ENCODE results near the gene KMT2B.

Gene KMT2B

DNA sequence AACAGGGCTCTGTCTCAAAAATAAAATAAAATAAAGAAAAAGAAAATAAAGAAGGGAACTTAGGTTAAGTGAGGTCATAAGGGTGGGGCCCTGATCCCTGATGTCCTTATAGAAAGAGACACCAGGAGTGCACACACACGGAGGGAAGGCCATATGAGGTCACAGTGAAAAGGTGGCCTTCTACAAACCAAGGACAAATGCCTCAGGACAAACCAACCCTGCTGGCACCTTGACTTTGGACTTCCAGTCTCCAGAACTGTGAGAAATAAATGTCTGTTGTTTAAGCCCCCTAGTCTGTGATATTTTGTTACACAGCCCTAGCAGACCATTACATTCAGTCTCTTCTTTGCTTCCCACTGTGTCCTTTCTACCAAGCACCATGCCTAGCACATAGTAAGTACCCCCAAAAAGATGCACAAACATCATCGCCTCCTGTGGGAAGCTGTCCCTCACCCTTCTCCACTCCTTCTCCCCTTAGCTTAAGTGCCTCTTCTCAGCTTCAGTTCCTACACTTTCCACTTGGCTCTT, 21.8 kb upstream of the KMT2B start:
- Histone ChIP-seq H3K9me2 (ENCODE audit: low read depth, low read length) (no peaks in the 10 kb centered on the region), H3F3A (ENCODE audit: insufficient read depth, low read length) (no peaks in the 10 kb centered on the region), H3K4me2 (ENCODE audit: low read length) (no peak overlapping the region), H4K20me1 (ENCODE audit: insufficient read depth, low read length) (no peaks in the 10 kb centered on the region), H3K4me1 (ENCODE audit: insufficient read depth, low read length, severe bottlenecking) (no peaks in the 10 kb centered on the region), H3K27me3 (ENCODE audit: insufficient read depth, low read length) (no peaks in the 10 kb centered on the region), H3K36me3 (ENCODE audit: insufficient read depth, low read length) (no peaks in the 10 kb centered on the region), H3K4me3 (ENCODE audit: low read depth, low read length, poor library complexity, severe bottlenecking) (no peak overlapping the region), H3K9me3 (ENCODE audit: low read length) (no peaks in the 10 kb centered on the region), H3K27ac (ENCODE audit: low read depth, low read length, poor library complexity, severe bottlenecking) (no peak overlapping the region), H2AFZ (ENCODE audit: low read length) (no peak overlapping the region), H3K9ac (ENCODE audit: low read length) (no peak overlapping the region), H3K79me2 (ENCODE audit: insufficient read depth, low read length) (no peaks in the 10 kb centered on the region)
- TF ChIP-seq CTCF (IDR thresholded peaks at IDR 0.05; ENCODE audit: low read length) (no peak), EZH2 (IDR thresholded peaks at IDR 0.05; ENCODE audit: borderline replicate concordance, low read length) (no peak)

DNA sequence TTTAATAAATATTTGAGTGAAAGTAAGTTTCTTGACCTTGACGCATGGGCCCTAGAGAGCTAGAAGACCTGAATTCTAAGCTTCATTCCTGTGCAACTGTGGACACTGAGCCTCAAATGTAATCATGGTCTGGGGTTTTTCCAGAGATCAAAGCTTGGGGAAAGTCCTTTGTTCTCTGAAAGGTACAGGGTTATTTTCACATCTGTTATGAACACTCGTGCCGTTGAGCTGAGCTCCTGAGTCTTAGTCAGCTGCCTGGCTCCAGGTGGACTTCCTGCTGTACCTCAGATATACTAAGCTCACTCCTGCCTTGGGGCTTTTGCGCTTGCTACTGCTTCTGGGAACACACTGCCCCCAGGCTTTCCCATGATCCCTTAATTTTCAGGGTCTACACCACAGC, 21.0 kb upstream of the KMT2B start:
- Histone ChIP-seq H3K9me2 (ENCODE audit: low read depth, low read length) (no peaks in the 10 kb centered on the region), H3K9ac (ENCODE audit: low read length) (no peak overlapping the region), H3F3A (ENCODE audit: insufficient read depth, low read length) (no peaks in the 10 kb centered on the region), H3K27ac (ENCODE audit: low read depth, low read length, poor library complexity, severe bottlenecking) (no peak overlapping the region), H3K27me3 (ENCODE audit: insufficient read depth, low read length) (no peaks in the 10 kb centered on the region), H2AFZ (ENCODE audit: low read length) (no peak overlapping the region), H3K79me2 (ENCODE audit: insufficient read depth, low read length) (no peaks in the 10 kb centered on the region), H3K4me2 (ENCODE audit: low read length) (no peak overlapping the region), H3K4me1 (ENCODE audit: insufficient read depth, low read length, severe bottlenecking) (peaks cover under 1% of the 10 kb centered on the region), H3K4me3 (ENCODE audit: low read depth, low read length, poor library complexity, severe bottlenecking) (no peak overlapping the region), H3K9me3 (ENCODE audit: low read length) (no peaks in the 10 kb centered on the region), H4K20me1 (ENCODE audit: insufficient read depth, low read length) (no peaks in the 10 kb centered on the region), H3K36me3 (ENCODE audit: insufficient read depth, low read length) (no peaks in the 10 kb centered on the region)
- TF ChIP-seq CTCF (IDR thresholded peaks at IDR 0.05; ENCODE audit: low read length) (no peak), EZH2 (IDR thresholded peaks at IDR 0.05; ENCODE audit: borderline replicate concordance, low read length) (no peak)

- peaks cover 8% of the 10 kb centered on the region for H3K4me1 ChIP-seq (ENCODE audit: insufficient read depth, low read length, severe bottlenecking)
- no peaks in the 10 kb centered on the region for H3F3A ChIP-seq (ENCODE audit: insufficient read depth, low read length)
- H3K36me3 ChIP-seq (ENCODE audit: insufficient read depth, low read length), result no peaks in the 10 kb centered on the region
- peak overlapping the region; percentile 68 for H3K4me3 ChIP-seq (ENCODE audit: low read depth, low read length, poor library complexity, severe bottlenecking)
- no peaks in the 10 kb centered on the region for H3K27me3 ChIP-seq (ENCODE audit: insufficient read depth, low read length)
- no peak overlapping the region for H3K27ac ChIP-seq (ENCODE audit: low read depth, low read length, poor library complexity, severe bottlenecking)
- H3K4me2 ChIP-seq (ENCODE audit: low read length), result peak overlapping the region; percentile 95
- no peak for TF ChIP-seq EZH2 (IDR thresholded peaks at IDR 0.05; ENCODE audit: borderline replicate concordance, low read length)
- no peak for TF ChIP-seq CTCF (IDR thresholded peaks at IDR 0.05; ENCODE audit: low read length)
- H3K79me2 ChIP-seq (ENCODE audit: insufficient read depth, low read length), result no peaks in the 10 kb centered on the region
- peak overlapping the region; percentile 46 for H3K9ac ChIP-seq (ENCODE audit: low read length)
- H3K9me3 ChIP-seq (ENCODE audit: low read length), result no peaks in the 10 kb centered on the region
- H4K20me1 ChIP-seq (ENCODE audit: insufficient read depth, low read length), result no peaks in the 10 kb centered on the region
- peak overlapping the region; percentile 91; the same call in 1 of the 2 replicates for H2AFZ ChIP-seq (ENCODE audit: low read length)
- H3K9me2 ChIP-seq (ENCODE audit: low read depth, low read length), result no peaks in the 10 kb centered on the region
Measured at GRCh38 chr19:35702223-35703012, 15.4 kb upstream of the KMT2B start.

Measured in OCI-LY1 (cell line).